HG03108 (cell line): ENCODE data around the gene TCP11.

Source experiments
- ATAC-seq: cut with Tn5 transposase; IDR thresholded peaks from one replicate; pipeline ENCODE4 v1.9.1; 2021; ENCODE audit warnings: moderate library complexity; ENCODE audit not compliant: unreplicated experiment

TCP11 gene

DNA sequence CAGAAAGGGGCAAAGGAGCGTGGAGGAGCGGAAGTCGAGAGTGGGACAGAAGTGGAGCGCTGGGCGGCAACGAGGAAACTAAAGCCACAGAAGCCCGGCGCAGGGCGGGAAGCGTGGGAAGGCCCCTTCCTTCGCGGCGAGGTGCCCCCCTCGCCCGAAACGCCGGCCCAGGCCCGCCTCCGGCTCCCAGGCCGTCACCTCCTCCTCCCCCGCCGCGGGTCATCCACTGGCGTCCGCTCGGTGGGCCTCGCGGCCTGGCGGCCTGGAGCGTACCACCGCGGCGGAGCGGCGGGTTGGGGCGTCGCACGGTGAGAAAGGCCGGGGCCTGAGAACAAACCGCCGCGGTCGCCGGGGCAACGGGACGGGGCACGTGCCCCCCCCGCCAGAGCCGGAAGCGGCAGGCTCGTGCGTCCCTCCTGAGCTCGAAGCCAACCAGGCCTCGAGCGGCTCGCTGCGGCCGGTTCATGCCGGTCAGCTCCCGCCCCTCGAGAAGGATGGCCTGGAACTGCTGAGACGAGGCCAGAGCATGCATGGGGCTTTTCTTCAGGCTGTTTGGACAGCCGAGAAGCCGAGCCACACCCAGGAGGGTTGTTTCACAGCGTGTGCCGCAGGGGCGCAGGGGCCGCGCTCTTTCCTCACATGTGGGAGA is at the start of gene TCP11:
TCP11 (minus strand) TSS at position 333 of the 649 bp plus-strand sequence. CDS start 469 bp downstream, outside the sequence.
- no peak for ATAC-seq

DNA sequence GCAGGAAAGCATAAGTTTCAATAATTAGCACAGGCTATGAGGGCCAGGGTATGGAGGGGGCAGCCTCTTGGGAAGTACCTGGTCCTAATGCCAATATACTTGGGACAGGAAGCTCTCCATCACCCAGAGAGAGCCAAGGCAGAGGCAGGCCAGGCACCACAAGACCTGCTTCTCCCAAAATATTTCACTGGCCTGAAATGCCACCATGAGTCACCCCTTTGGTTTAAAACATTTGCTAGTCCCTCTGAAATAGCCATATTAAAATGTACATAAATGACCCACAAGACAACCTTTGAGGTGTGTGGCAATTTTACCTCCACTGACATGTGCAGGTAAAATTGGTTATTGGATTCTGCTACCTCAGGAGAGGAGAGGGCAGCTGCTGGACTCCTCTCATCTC is 49.2 kb upstream of the TCP11 start:
- ATAC-seq = no peak

DNA sequence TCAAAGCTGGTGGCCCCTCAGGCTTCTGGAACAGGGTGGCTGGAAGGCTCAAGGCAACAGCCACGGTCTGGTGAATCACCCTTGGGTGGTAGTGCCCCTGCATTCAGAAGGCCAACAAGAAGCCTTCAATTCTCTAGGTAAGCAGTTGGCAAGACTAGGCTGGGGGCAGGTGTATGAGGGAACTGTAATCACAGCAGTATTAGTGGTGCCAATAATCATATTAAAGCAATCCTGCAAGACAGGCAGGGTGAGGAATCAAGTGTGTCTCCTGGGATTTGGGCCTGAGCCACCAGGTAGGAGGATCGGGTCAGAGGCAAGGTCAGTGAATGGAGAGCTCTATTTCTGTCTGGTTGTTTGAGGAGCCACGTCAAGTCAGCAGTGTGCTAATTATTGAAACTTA is 47.7 kb upstream of the TCP11 start:
- ATAC-seq = no peak

DNA sequence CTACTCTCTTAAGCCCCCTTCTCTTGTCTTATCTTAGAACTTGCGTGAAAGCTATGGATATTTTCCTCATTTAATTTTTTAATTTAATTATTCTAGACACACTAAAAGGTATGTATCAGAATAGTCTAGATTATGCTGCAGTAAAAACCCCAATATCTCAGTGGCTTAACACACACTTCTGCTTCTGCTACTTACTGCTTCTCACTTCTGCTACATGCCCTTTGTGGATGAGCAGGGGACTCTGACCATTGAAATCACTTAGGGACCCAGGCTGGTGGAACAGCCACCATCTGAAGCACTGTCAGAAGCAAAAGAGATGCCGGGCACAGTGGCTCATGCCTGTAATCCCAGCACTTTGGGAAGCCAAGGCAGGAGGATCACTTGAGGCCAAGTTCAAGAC is 45.4 kb upstream of the TCP11 start:
- ATAC-seq = no peak

DNA sequence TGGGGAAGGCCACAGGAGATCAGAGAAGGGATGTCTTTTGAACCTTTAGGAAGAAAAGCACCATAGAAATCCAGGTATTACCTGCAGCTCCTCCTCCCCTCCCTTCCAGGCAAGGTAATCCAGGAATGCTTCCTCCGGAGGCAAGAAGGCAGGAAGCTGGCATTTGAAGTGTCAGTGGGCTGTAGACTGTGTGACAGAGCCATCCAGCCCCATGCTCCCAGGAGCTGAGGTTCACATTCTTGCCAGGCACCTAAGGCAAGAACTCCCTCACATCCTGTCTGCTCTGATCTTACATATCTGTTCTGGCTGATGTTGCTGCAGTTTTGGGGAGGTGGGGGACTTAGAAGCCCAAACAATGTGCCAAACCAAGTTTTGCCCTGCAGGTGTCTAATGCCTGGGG is 44.8 kb upstream of the TCP11 start:
- ATAC-seq = no peak

DNA sequence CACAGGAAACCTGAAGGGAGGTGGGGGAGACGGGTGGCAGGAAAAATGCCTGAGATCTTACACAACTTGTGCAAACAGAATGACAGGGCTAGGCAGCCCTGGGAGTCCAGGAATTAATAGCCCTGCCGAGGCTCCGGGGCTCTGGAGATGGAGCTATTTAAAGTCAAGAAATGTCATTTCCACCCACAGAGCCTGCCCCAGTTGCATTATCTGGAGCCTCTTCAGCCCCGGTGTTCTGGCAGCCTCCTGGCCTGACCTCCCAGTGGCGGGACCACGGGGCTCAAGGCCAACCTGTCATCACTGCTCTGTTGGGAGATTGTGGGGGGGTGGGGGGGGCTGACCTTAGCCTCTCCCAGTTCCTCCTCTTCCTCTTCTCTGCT is 44.2 kb upstream of the TCP11 start:
- no peak for ATAC-seq

DNA sequence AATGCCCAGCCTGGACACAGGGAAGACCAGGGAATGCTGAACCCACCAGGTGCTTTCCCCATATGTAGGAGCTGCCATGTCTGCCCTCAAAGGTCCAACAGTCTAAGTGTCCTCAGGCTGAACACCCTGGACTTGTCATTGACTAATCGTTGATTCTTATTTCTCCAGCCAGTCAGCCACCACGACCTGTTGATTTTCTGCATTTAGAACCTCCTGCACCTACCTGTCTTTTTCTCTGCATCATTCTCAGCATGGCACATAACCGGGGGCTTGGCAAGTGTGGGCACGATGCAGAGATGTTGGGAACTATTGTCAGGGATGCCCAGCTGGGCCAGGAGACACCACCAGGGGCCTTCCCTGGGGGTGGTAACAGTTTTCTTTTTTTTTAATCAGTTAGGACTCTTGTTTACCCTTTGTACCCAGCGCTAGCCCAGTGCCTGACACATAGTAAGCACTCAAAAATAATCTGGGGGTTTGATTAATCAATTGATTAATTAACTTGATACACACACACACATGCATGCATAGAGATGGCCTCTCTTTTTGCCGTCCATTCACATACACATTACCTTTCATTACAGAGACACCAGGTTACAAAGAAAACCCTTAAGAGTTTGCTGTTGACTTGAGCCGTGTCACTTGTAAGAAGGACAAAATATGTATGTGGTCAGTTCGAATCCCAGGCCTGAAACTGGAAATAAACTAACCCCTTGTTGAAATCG is 43.6 kb upstream of the TCP11 start:
- ATAC-seq = no peak

DNA sequence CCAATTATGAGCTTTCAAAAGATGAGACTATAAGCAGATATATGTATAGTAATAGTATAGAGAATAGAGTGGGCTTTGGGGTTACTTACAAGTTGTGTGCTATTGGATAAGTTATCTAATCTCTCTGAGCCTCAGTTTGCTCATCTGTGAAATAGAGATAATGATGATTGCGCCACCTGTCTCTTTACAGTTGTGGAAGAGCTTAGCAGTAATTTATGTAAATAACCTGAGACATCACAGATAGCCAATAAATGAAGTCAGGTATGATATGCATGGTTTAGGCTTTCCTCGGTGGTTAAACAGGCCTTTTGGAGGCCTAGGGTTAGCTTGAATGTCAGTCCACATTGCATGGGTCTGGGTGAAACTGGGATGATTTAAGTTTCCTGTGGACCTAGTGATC is 42.8 kb upstream of the TCP11 start:
- no peak for ATAC-seq

DNA sequence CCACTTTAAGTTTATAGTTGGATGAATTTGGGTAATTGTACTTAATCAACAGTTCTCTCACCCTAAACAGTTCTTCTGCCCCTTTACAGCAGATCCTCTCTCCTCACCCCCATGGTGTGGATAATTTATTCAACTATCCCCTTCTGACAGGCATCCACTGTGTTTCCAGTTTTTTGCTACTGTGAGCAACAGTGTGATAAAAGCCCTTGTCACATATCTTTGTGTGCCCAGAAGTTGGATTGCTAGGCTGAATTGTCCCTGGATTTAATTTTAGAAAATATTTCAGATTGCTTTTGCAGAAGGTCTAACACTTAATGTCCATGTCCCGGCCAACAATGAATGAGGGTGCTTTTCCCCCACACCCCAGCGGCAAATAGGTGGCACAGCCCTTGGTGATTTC is 42.1 kb upstream of the TCP11 start:
- no peak for ATAC-seq

DNA sequence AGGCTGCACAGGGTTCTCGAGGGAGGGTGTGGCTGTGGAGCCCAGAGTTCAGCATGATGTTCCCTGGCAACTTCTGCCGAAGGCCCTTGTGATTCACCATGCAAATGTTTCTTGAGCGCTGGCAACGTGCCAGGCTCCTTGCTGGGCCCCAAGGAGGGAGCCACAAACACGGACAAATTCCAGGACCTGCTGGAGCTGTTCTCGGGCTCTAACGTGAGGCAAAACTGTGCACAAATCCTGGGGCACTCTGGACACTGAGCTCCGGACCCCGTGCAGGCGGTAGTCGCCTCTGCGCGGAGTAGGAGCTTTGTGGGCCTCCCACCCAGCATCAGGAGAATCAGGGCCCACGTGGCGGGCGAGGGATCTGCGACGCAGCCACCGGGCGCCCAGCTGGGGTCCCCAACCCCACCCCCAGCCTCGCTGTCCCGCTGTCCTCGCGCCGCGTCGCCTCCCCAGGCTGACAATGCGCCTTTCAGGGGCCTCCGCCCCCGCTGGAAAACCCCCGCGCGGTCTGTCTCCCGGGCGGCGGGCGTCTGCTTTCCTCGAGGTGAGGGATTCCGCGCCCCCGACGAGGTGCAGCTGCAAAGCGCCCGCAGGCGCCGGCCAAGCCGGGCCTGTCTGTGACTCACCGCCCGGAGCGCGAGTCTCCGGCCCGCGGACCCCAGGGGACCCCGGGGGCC is 40.9 kb upstream of the TCP11 start:
- no peak for ATAC-seq

DNA sequence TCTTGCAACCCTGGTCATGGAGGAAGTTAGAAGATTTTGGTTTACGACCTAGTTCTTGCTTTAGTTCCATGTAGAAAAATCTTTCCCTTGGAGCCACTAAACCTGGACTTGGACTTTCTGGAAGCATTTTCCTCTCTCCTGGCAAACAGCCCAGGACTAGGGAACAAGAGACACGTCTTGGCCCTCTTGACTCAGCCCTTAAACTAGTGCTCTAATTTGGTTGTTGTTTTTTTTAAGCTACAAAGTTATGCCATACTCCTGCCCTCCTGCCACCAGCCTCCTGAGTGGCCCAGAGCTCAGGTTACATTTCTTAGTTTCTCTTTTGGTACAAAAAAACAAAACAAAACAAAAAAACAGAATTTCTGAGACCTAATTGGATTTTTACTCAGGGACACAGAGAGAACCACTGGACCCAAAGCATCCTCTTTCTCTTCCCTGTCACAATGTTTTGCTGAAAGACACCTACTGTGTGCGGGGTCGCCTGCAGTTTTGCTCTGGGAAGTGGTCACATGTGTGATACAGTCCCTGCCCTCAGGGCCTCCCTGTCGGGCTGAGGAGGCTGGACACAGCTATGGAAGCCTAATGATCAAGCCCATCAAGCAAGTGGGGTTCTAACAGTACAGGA is 40.3 kb upstream of the TCP11 start:
- ATAC-seq = no peak

DNA sequence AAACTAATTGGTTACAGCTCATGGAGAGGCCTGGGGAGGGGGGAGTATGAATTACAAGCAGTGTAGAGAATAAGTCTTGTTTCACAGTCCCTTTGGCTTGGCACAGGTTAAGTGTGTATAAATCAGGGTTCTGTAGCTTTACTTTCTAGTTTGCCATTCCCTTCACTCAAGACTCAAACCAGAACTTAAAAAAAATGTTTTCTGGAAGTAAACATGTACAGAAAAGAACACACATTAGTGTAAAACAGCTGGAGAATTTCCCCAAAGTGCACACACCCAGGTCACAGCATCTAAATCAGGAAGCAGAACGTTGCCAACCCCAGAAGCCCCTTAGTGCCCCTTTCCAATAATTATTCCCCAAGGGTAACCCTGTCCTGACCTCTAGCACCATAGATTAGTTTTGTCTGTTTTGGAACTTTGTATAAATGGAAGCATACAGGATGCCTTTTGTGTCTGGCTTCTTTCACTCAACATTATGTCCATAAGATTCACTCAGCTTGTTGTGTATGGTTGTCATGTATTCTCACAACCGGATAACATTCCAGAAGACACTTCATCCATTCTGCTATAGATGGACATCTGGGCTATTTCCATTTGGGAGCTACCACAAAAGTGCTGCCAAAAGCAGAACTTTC is 38.9 kb upstream of the TCP11 start:
- ATAC-seq = no peak

DNA sequence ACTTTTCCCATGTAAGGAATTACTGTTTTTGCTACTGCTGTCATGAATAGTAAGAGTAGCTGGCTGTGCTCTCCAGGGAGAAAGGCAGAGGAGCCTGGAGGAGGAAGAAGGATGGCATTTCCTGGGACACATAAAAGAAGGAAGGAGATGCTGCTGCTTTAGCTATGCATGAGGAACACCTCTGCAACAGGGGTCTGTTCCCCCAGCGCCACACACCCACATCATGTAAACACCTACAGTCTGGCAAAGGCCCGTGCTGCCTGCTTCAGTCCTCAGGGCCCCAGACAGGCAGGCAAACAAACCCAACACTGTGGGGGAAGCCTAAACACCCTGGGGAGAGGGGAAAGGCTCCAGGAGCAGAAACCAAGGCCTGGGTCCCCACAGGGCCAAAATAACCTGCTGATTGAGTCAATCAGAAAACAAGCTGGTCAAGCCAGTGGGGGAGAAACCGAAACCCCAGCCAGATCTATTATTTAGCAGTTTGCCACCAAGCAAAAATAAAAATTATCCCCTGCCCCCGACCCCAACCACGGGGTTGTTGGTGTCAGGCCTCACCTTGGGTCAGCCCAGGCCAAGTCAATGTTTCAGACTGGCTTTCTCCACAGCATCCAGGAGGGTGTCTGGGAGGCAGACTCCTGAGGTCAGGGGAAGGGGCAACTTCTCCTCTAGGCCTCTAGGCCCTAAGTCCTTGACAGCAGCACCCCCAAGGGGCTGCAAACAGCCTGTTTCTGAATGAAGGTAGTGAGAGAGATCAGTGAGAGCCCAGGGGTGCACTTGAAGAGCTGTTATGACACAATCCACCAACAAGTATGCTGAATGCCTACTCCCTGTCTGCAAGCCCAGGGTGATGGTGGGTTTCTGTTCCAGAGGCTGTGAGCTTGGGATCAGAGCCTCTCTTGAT is 38.0 kb upstream of the TCP11 start:
- peak; percentile 65 for ATAC-seq

DNA sequence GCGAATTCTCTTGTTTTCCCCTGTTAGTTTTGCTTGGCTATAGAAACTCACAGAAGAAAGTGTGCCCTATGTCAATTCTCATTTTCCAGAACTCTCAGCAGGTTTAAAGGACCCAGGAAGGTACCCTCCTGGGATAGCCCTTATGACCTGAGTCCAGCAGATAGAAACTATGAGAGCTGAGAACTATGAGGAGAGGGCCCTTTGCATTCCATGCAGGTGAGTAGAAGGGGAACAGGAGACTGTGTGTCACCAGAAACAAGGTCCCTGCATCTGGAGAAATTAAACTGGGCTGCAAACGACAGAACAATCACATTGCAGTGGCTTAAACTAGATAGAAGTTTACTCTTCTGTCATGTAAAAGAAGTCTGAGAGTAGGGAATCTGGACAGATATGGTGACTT is 36.9 kb upstream of the TCP11 start:
- ATAC-seq = no peak

DNA sequence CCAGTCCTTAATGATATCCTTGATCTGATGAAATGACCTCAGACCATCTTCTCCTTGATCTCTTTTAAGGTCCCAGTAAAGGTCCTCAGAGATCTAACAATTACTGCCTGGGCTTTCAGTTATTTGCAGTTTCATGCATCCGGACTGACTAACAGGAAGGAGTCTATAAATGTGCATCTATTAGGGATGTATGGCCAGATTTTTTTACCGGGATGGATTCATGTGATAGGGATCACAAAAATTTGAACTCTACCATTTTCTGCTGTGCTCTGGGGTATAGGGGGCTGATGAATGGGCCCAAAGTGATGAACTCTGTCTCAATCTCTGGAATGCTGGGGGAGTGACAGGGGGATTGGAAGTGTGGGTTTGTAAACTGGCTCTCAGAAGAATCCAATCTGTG is 36.5 kb upstream of the TCP11 start:
- ATAC-seq = no peak

DNA sequence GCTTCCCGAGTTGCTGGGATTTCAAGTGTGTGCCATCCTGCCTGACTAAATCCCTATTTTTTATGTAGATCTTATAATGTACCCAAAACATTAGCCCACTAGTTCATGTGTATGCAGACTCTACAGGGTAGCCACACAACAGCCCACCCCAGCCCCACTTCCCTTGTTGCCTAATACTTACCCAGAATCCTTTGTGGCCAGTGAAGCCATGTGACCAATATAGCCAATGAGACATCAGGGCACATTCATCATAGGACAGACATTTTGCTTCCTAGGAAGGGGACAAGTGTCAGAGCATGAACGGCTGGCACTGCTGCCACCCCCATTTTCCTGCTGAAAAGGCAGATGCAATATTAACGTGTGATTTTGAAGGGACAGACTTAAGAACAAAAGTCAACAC is 36.0 kb upstream of the TCP11 start:
- ATAC-seq = no peak

DNA sequence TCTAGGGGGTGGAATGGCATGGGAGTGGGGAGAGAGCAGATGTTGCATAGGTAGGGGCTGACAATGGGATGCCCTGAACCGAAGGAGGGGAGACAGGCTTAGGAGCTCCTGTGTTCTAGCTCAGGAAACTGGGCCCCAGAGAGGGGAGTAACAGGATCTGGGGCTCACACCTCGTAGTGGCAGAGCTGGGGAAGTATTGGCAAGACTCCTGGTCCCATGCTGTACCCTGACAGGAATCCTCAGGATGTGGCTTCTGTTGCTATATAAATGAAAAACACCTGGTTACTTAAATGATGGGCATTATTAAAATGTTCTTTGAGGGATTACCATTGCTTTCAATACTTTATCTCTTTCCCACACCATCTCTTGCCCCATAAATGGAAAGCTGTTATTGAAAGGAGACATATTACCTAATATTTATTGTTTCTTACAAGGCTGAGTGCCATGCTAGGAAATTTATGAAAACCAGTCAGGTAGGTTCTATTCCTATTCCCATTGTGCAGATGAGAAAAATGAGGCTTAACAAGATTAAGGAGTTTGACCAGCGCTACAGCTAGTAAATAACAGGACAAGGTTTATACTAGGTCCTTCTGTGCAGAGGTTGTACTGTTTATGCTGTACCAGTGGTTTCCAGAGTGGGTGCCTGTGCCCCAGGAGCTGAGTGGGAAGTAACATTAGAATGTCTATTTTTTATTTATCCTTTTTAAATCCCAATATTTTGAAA is 35.3 kb upstream of the TCP11 start:
- ATAC-seq = no peak

DNA sequence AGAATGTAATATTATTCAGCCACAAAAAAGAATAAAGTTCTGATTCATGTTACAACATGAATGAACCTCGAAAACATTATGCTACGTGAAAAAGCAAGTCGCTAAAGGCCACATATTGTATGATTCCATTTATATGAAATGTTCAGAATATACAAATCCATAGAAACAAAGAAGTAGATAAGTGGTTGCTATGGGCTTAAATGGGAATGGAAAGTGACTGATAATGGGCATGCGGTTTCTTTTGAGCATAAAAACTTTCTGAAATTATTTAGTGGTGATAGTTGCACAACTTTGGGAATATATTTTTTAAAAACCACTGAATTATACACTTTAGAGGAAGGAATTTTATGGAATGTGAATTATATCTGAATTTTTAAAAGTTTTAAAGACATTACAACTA is 33.4 kb upstream of the TCP11 start:
- no peak for ATAC-seq

DNA sequence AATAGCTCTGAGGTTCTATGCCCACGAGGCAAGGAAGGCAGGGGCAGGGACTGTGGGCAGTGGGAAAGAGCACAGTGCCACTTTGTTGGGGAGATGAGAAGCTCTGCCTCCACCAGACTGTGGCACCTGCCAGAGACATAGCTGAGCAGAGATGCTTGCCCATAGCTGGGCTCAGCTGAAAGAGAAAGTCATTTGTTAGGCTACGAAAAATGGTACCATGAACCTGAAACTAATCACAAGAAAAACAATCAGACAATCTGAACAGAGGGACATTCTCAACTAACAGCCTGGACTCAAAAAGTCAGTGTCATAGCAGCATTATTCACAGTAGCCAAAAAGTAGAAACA is 32.9 kb upstream of the TCP11 start:
- no peak for ATAC-seq
